GM23248 (cell line): ENCODE results near the gene WRNIP1.

Experiments
- EZH2 ChIP-seq: fragments of 200-600 bp; sonication (generic); IDR thresholded peaks from 2 replicates; pipeline ENCODE4 v1.6.1; 2018; ENCODE audit warnings: antibody characterized with exemption, mild to moderate bottlenecking; ENCODE audit not compliant: insufficient read depth, poor library complexity, severe bottlenecking
- EZH2phosphoT487 ChIP-seq: fragments of 200-600 bp; sonication (generic); IDR thresholded peaks from 2 replicates; pipeline ENCODE4 v1.6.1; 2018; ENCODE audit warnings: antibody characterized with exemption, moderate library complexity, mild to moderate bottlenecking, low read depth; ENCODE audit not compliant: insufficient read depth

- no peak for TF ChIP-seq EZH2
- no peak for TF ChIP-seq EZH2phosphoT487
These were observed 12.6 kb upstream of the WRNIP1 start for GRCh38 chr6:2752477-2753109.
